ENCODE data around the gene TRIM71. TPM values are rescaled to one million over a fixed set of nuclear protein-coding genes. Genes with fewer than 3 reads are reported as not detected.
A peak's percentile ranks its signal among the peaks of the same experiment; 100 is the strongest.

Gene TRIM71
- under 1 TPM; 0.18 to 0.22 TPM for total RNA-seq

DNA sequence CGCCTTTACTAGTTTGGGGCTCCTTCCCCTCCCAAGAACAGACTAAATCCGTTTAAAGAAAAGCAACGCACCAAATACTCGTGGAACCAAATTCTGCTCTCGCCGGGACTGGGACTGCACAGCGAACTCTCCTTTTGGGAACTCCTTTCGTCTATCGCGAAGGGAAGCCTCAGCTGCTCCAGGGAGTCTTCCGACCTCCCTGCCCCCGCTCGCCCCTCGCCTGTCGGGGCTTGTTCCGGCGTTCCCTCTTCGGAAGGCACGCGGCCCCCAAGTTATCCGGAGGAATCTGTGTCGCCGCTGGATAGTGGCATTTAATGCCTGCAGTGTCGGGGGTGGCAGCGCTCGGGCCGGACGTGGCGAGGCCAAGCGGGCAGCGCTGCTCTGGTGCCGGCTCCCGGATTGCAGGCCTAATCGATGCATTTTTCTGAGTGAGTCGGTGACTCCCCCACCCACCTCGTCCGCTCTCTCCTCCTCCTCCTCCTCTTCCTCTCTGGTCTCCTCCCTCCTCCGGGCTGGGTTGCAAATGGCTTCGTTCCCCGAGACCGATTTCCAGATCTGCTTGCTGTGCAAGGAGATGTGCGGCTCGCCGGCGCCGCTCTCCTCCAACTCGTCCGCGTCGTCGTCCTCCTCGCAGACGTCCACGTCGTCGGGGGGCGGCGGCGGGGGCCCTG is at the start of gene TRIM71:
TRIM71 (plus strand) TSS at position 440 of the 671 bp plus-strand sequence; CDS start at position 524, 84 bp downstream.
- Mint-ChIP-seq H3K27ac (no peak within 1 kb of the TSS), H3K36me3 (ENCODE audit: low read depth) (no peaks in the 10 kb centered on the region), H3K9me3 (no peaks in the 10 kb centered on the region), H3K27me3 (peaks cover 51% of the 10 kb centered on the region), H3K4me1 (ENCODE audit: low read depth) (peaks cover 20% of the 10 kb centered on the region), H3K4me3 (peak within 1 kb of the TSS; percentile 66)
- ChIA-PET POLR2A (interaction anchor here (0.6 kb wide), 1 partner anchor 405 kb away, joined by 4 read pairs; no protein-coding TSS in a partner anchor), CTCF (no interaction called here)
- TF ChIP-seq, protein P1, sequence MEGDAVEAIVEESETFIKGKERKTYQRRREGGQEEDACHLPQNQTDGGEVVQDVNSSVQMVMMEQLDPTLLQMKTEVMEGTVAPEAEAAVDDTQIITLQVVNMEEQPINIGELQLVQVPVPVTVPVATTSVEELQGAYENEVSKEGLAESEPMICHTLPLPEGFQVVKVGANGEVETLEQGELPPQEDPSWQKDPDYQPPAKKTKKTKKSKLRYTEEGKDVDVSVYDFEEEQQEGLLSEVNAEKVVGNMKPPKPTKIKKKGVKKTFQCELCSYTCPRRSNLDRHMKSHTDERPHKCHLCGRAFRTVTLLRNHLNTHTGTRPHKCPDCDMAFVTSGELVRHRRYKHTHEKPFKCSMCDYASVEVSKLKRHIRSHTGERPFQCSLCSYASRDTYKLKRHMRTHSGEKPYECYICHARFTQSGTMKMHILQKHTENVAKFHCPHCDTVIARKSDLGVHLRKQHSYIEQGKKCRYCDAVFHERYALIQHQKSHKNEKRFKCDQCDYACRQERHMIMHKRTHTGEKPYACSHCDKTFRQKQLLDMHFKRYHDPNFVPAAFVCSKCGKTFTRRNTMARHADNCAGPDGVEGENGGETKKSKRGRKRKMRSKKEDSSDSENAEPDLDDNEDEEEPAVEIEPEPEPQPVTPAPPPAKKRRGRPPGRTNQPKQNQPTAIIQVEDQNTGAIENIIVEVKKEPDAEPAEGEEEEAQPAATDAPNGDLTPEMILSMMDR (IDR thresholded peaks at IDR 0.05) = no peak
- DNase-seq = peak; percentile 48
- intact Hi-C loops (cut with micrococcal nuclease) = no loop called here
- ATAC-seq = peak; percentile 54

DNA sequence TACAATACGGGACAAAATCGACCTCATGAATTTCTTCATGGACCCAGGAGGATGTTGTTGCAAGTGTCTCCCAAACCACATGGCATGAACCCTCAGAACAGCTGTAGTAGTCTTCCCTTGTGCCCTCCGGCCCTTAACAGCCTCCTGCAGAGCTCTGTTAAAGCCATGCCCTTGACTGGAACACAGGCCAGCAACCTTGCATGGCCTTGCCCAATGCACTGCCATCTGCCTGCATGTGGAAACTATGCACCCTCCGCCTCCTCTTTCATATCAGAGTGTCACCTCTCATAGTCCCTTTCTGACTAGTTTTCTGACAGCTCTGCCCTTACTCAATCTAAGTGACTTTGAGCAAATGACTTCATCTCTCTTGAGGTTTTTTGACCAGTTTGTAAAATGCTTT is 39.4 kb upstream of the TRIM71 start:
- intact Hi-C loops (cut with micrococcal nuclease) = no loop called here
- ChIA-PET POLR2A (no interaction called here), CTCF (interaction anchor here (0.9 kb wide), 1 partner anchor 46 kb away, joined by 3 read pairs; no protein-coding TSS in a partner anchor)
- Mint-ChIP-seq H3K4me1 (ENCODE audit: low read depth) (peaks cover 8% of the 10 kb centered on the region), H3K4me3 (no peak overlapping the region), H3K9me3 (no peaks in the 10 kb centered on the region), H3K36me3 (ENCODE audit: low read depth) (peaks cover 8% of the 10 kb centered on the region), H3K27me3 (peaks cover 17% of the 10 kb centered on the region), H3K27ac (no peak overlapping the region)
- DNase-seq (peak; percentile 29), ATAC-seq (peak; percentile 32)
- TF ChIP-seq, protein P1 (IDR thresholded peaks at IDR 0.05) = no peak

DNA sequence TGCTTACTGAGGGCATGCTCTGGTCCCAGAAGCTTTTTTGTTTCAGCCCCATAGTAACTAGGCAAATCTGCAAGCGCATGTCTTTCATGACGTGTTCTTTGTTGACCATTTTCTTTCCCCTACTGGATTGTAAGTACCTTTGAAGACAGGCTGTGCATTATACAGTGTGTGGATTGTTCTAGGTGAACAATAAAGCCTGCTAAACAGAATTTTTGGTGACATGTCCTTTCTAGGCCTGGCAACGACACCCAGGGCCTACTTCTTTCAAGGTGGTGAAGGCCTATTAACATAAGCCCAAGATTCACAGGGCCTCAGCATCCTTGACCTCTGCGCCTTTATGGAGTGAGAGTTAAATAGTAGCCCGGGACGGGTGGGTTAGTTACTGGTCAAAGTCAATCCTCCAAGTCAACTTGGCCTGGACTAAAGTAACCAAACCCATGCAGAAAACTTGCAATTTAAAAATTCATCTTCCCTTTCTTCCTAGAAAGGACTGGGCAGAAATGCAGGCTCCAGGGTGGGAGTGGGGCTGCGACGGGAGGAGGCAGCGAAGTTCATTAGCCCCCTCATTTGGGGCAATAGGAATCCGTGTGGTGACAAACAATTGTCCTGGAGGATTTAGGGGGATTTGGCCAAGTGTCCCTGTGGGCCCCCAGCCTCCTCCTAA is 37.6 kb upstream of the TRIM71 start:
- ATAC-seq (no peak), DNase-seq (no peak)
- ChIA-PET POLR2A (no interaction called here), CTCF (interaction anchor here (0.5 to 2.3 kb wide), 10 partner anchors 9 to 154 kb away, joined by 3 to 10 read pairs (median 4); no protein-coding TSS in a partner anchor)
- Mint-ChIP-seq H3K27me3 (peaks cover 17% of the 10 kb centered on the region), H3K36me3 (ENCODE audit: low read depth) (peaks cover 4% of the 10 kb centered on the region), H3K9me3 (no peaks in the 10 kb centered on the region), H3K27ac (no peak overlapping the region), H3K4me3 (peak overlapping the region; percentile 78), H3K4me1 (ENCODE audit: low read depth) (peaks cover 8% of the 10 kb centered on the region)
- intact Hi-C loops (cut with micrococcal nuclease) = no loop called here
- TF ChIP-seq, protein P1 (IDR thresholded peaks at IDR 0.05) = no peak

DNA sequence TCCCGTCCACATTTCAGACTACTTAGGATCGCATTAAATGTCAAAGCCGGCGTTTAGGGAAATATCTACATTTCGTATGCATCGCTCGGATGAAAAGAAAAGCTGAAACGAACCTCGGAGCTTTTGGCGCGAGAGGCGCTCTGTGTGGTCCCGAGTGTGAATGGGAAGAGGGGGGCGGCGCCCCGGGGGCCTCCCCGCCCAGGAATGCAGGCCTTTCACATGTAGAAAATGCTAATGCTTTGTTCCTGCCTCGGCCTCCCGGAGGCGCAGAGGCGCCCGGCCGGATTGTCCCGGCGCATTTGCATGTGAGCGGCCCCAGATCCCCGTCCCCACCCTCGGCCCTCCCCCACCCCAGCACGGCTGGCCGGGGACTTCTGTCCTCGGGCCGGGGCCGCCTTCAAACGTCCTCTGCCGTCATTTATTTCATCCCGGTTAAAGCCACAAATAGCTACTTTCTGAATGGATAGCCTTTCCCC is 37.0 kb upstream of the TRIM71 start:
- peaks cover 8% of the 10 kb centered on the region for H3K4me1 Mint-ChIP-seq (ENCODE audit: low read depth)
- H3K27ac Mint-ChIP-seq = no peak overlapping the region
- peaks cover 4% of the 10 kb centered on the region for H3K36me3 Mint-ChIP-seq (ENCODE audit: low read depth)
- ATAC-seq = peak; percentile 20
- intact Hi-C loops (cut with micrococcal nuclease) = no loop called here
- peaks cover 17% of the 10 kb centered on the region for H3K27me3 Mint-ChIP-seq
- ChIA-PET CTCF (interaction anchor here (1.0 to 2.4 kb wide), 11 partner anchors 9 to 267 kb away, joined by 3 to 10 read pairs (median 4); no protein-coding TSS in a partner anchor), POLR2A (no interaction called here)
- DNase-seq = peak; percentile 36
- peak overlapping the region; percentile 78 for H3K4me3 Mint-ChIP-seq
- TF ChIP-seq, protein P1 (IDR thresholded peaks at IDR 0.05) = no peak
- H3K9me3 Mint-ChIP-seq = no peaks in the 10 kb centered on the region

All from activated CD8-positive, alpha-beta T cell treated with anti-CD3 and anti-CD28 coated beads for 36 hours (primary cell).